Measurements from ENCODE around the gene GHRH. TPM values are rescaled to one million over a fixed set of nuclear protein-coding genes. Genes with fewer than 3 reads are reported as not detected.
A peak's percentile ranks its signal among the peaks of the same experiment; 100 is the strongest.

Gene GHRH
- total RNA-seq, 3 donors from 2014 or later (not counting 1 experiment from before 2014, with no cell fraction given): not detected

GRCh38 chr20:37297066-37297736 is 35.6 kb upstream of the GHRH start:
- H3K9me3 ChIP-seq (ENCODE audit: control insufficient read depth, insufficient read depth, low read length): no peaks in the 10 kb centered on the region
- Mint-ChIP-seq H3K27me3 (ENCODE audit: low read depth in 2 of 2) (no peaks in the 10 kb centered on the region), H3K9me3 (peaks cover 3% of the 10 kb centered on the region in 2 donors), H3K27ac (no peak overlapping the region), H3K4me3 (no peak overlapping the region), H3K4me1 (peaks cover 30 to 59% of the 10 kb centered on the region in 2 donors), H3K36me3 (peaks cover 8% of the 10 kb centered on the region)
- H3K36me3 ChIP-seq (ENCODE audit: control insufficient read depth, insufficient read depth, low read length): peaks cover 23% of the 10 kb centered on the region
- ATAC-seq: no peak
- H3K4me1 ChIP-seq (ENCODE audit: control insufficient read depth, insufficient read depth, low read length): no peaks in the 10 kb centered on the region
- intact Hi-C loops (cut with micrococcal nuclease): no loop called here
- TF ChIP-seq CTCF (IDR thresholded peaks at IDR 0.05): no peak
- H3K4me3 ChIP-seq (ENCODE audit: low read length): no peak overlapping the region
- H3K27ac ChIP-seq (ENCODE audit: low read length): no peak overlapping the region
- no peak for DNase-seq
- 95% methylated on average over 13 of the region's 13 CpGs for WGBS (ENCODE audit: insufficient coverage)
- H3K27me3 ChIP-seq (ENCODE audit: control insufficient read depth, insufficient read depth, low read length): no peaks in the 10 kb centered on the region

- intact Hi-C loops (cut with micrococcal nuclease): no loop called here
- ATAC-seq: no peak
- peaks cover 3% of the 10 kb centered on the region in 2 donors for H3K9me3 Mint-ChIP-seq
- peaks cover 8% of the 10 kb centered on the region for H3K36me3 Mint-ChIP-seq
- no peak overlapping the region for H3K27ac ChIP-seq (ENCODE audit: low read length)
- no peak overlapping the region for H3K4me3 ChIP-seq (ENCODE audit: low read length)
- H3K27ac Mint-ChIP-seq: no peak overlapping the region
- no peaks in the 10 kb centered on the region for H3K27me3 ChIP-seq (ENCODE audit: control insufficient read depth, insufficient read depth, low read length)
- H3K4me1 ChIP-seq (ENCODE audit: control insufficient read depth, insufficient read depth, low read length): no peaks in the 10 kb centered on the region
- no peak overlapping the region for H3K4me3 Mint-ChIP-seq
- H3K36me3 ChIP-seq (ENCODE audit: control insufficient read depth, insufficient read depth, low read length): peaks cover 15% of the 10 kb centered on the region
- DNase-seq: no peak
- no peaks in the 10 kb centered on the region for H3K9me3 ChIP-seq (ENCODE audit: control insufficient read depth, insufficient read depth, low read length)
- peaks cover 37 to 65% of the 10 kb centered on the region in 2 donors for H3K4me1 Mint-ChIP-seq
- no peaks in the 10 kb centered on the region for H3K27me3 Mint-ChIP-seq (ENCODE audit: low read depth in 2 of 2)
- WGBS (ENCODE audit: insufficient coverage): 23% methylated on average over 2 of the region's 2 CpGs
- TF ChIP-seq CTCF (IDR thresholded peaks at IDR 0.05): no peak
Observed at GRCh38 chr20:37296371-37296770, 34.8 kb upstream of the GHRH start.

GRCh38 chr20:37295595-37295994 is 34.0 kb upstream of the GHRH start:
- Mint-ChIP-seq H3K9me3 (peaks cover 3% of the 10 kb centered on the region in 2 donors), H3K4me1 (peaks cover 40 to 67% of the 10 kb centered on the region in 2 donors), H3K27me3 (ENCODE audit: low read depth in 2 of 2) (no peaks in the 10 kb centered on the region), H3K4me3 (no peak overlapping the region), H3K36me3 (peaks cover 8% of the 10 kb centered on the region), H3K27ac (peak overlapping the region in 1 of 2 donors; percentile 16)
- no peak for TF ChIP-seq CTCF (IDR thresholded peaks at IDR 0.05)
- intact Hi-C loops (cut with micrococcal nuclease): no loop called here
- H3K27ac ChIP-seq (ENCODE audit: low read length): no peak overlapping the region
- no peak overlapping the region for H3K4me3 ChIP-seq (ENCODE audit: low read length)
- DNase-seq (no peak), ATAC-seq (no peak)
- H3K4me1 ChIP-seq (ENCODE audit: control insufficient read depth, insufficient read depth, low read length): peaks cover 3% of the 10 kb centered on the region
- H3K27me3 ChIP-seq (ENCODE audit: control insufficient read depth, insufficient read depth, low read length): no peaks in the 10 kb centered on the region
- peaks cover 11% of the 10 kb centered on the region for H3K36me3 ChIP-seq (ENCODE audit: control insufficient read depth, insufficient read depth, low read length)
- no peaks in the 10 kb centered on the region for H3K9me3 ChIP-seq (ENCODE audit: control insufficient read depth, insufficient read depth, low read length)
- 96% methylated on average over 7 of the region's 7 CpGs for WGBS (ENCODE audit: insufficient coverage)

GRCh38 chr20:37295001-37295400 is 33.4 kb upstream of the GHRH start:
- peaks cover 9% of the 10 kb centered on the region for H3K4me1 ChIP-seq (ENCODE audit: control insufficient read depth, insufficient read depth, low read length)
- WGBS (ENCODE audit: insufficient coverage): 81% methylated on average over 3 of the region's 3 CpGs
- no peak for TF ChIP-seq CTCF (IDR thresholded peaks at IDR 0.05)
- Mint-ChIP-seq H3K36me3 (peaks cover 8% of the 10 kb centered on the region), H3K27ac (peak overlapping the region in 1 of 2 donors; percentile 2), H3K9me3 (peaks cover 3% of the 10 kb centered on the region in 2 donors), H3K4me3 (no peak overlapping the region), H3K4me1 (peaks cover 40 to 62% of the 10 kb centered on the region in 2 donors), H3K27me3 (ENCODE audit: low read depth in 2 of 2) (no peaks in the 10 kb centered on the region)
- H3K9me3 ChIP-seq (ENCODE audit: control insufficient read depth, insufficient read depth, low read length): no peaks in the 10 kb centered on the region
- no peak overlapping the region for H3K27ac ChIP-seq (ENCODE audit: low read length)
- ATAC-seq (no peak), DNase-seq (no peak)
- H3K36me3 ChIP-seq (ENCODE audit: control insufficient read depth, insufficient read depth, low read length): peaks cover 8% of the 10 kb centered on the region
- no peak overlapping the region for H3K4me3 ChIP-seq (ENCODE audit: low read length)
- H3K27me3 ChIP-seq (ENCODE audit: control insufficient read depth, insufficient read depth, low read length): no peaks in the 10 kb centered on the region
- intact Hi-C loops (cut with micrococcal nuclease): no loop called here

Measured in natural killer cell (primary cell).